H9 (cell line): ENCODE measurements around the gene NR0B1. TPM values are rescaled to one million over a fixed set of nuclear protein-coding genes. Genes with fewer than 3 reads are reported as not detected.

Source experiments
- DNase-seq: peaks from one replicate; pipeline ENCODE4 v3.0.0-alpha.2; 2017
- H2AFZ ChIP-seq: one replicate; pipeline ENCODE4 v1.6.1; 2013; ENCODE audit warnings: mild to moderate bottlenecking, low read length, control low read depth, moderate library complexity
- H2AK5ac ChIP-seq: 2 replicates; pipeline ENCODE4 v1.6.1; 2013; ENCODE audit warnings: low read length, control low read depth, mixed read lengths; ENCODE audit not compliant: insufficient read length
- H2BK120ac ChIP-seq: one replicate; pipeline ENCODE4 v1.6.1; 2013; ENCODE audit warnings: low read depth, mild to moderate bottlenecking, low read length, control low read depth, inconsistent platforms; ENCODE audit not compliant: poor library complexity, severe bottlenecking
- H2BK12ac ChIP-seq: 2 replicates; pipeline ENCODE4 v1.6.1; 2013; ENCODE audit warnings: low read length, control low read depth, mixed read lengths, low read depth; ENCODE audit not compliant: insufficient read length
- H2BK15ac ChIP-seq: 2 replicates; pipeline ENCODE4 v1.6.1; 2013; ENCODE audit warnings: low read depth, low read length, control low read depth
- H2BK20ac ChIP-seq: one replicate; pipeline ENCODE4 v1.6.1; 2013; ENCODE audit warnings: low read depth, mild to moderate bottlenecking, low read length, control low read depth, inconsistent platforms; ENCODE audit not compliant: poor library complexity, severe bottlenecking
- H2BK5ac ChIP-seq: 2 replicates; pipeline ENCODE4 v1.6.1; 2013; ENCODE audit warnings: low read length, control low read depth, mixed read lengths; ENCODE audit not compliant: insufficient read length
- H3K14ac ChIP-seq: 2 replicates; pipeline ENCODE4 v1.6.1; 2013; ENCODE audit warnings: low read length, control low read depth; ENCODE audit not compliant: insufficient read depth
- H3K18ac ChIP-seq: 2 replicates; pipeline ENCODE4 v1.6.1; 2013; ENCODE audit warnings: low read depth, mild to moderate bottlenecking, mixed read lengths, low read length, control low read depth; ENCODE audit not compliant: insufficient read length
- H3K23ac ChIP-seq: 2 replicates; pipeline ENCODE4 v1.6.1; 2013; ENCODE audit warnings: low read length, control low read depth, mixed read lengths, low read depth; ENCODE audit not compliant: insufficient read length
- H3K23me2 ChIP-seq: 2 replicates; pipeline ENCODE4 v1.6.1; 2013; ENCODE audit warnings: low read depth, mild to moderate bottlenecking, mixed read lengths, low read length, control low read depth; ENCODE audit not compliant: insufficient read length, poor library complexity, severe bottlenecking
- H3K27ac ChIP-seq: 2 replicates; pipeline ENCODE4 v1.5.1; 2013; ENCODE audit warnings: low read length, control low read depth, mixed read lengths, low read depth; ENCODE audit not compliant: insufficient read length
- H3K27me3 ChIP-seq: 2 replicates; pipeline ENCODE4 v1.6.1; 2013; ENCODE audit warnings: low read length, control low read depth, inconsistent platforms; ENCODE audit not compliant: insufficient read depth
- H3K4ac ChIP-seq: 2 replicates; pipeline ENCODE4 v1.6.1; 2013; ENCODE audit warnings: low read depth, mild to moderate bottlenecking, control low read depth, inconsistent platforms, low read length, moderate library complexity
- H3K4me1 ChIP-seq: 2 replicates; pipeline ENCODE4 v1.6.1; 2013; ENCODE audit warnings: low read length, control low read depth, inconsistent platforms; ENCODE audit not compliant: insufficient read depth
- H3K4me2 ChIP-seq: 2 replicates; pipeline ENCODE4 v1.6.1; 2013; ENCODE audit warnings: low read length, control low read depth, mixed read lengths; ENCODE audit not compliant: insufficient read length, insufficient read depth
- H3K56ac ChIP-seq: 2 replicates; pipeline ENCODE4 v1.6.1; 2013; ENCODE audit warnings: low read depth, mild to moderate bottlenecking, mixed read lengths, low read length, control low read depth; ENCODE audit not compliant: insufficient read length
- H3K79me1 ChIP-seq: 2 replicates; pipeline ENCODE4 v1.6.1; 2013; ENCODE audit warnings: low read depth, mild to moderate bottlenecking, moderate library complexity, low read length, control low read depth, inconsistent platforms; ENCODE audit not compliant: insufficient read depth, poor library complexity, severe bottlenecking
- H3K79me2 ChIP-seq: 2 replicates; pipeline ENCODE4 v1.6.1; 2013; ENCODE audit warnings: low read length, control low read depth, inconsistent platforms; ENCODE audit not compliant: insufficient read depth
- H3K9ac ChIP-seq: 2 replicates; pipeline ENCODE4 v1.6.1; 2013; ENCODE audit warnings: low read length, control low read depth, mixed read lengths; ENCODE audit not compliant: insufficient read length; ENCODE audit errors: extremely low read depth
- H3K9me3 ChIP-seq: one replicate; pipeline ENCODE4 v1.6.1; 2013; ENCODE audit warnings: low read depth, low read length, inconsistent platforms; ENCODE audit not compliant: control insufficient read depth
- H3T11ph ChIP-seq: one replicate; pipeline ENCODE4 v1.6.1; 2013; ENCODE audit warnings: mild to moderate bottlenecking, low read length, control low read depth, inconsistent platforms
- H4K20me1 ChIP-seq: one replicate; pipeline ENCODE4 v1.6.1; 2013; ENCODE audit not compliant: control insufficient read depth, insufficient read length, insufficient read depth
- H4K5ac ChIP-seq: 2 replicates; pipeline ENCODE4 v1.6.1; 2013; ENCODE audit warnings: low read depth, mild to moderate bottlenecking, mixed read lengths, low read length, control low read depth; ENCODE audit not compliant: insufficient read length
- H4K8ac ChIP-seq: replicated peaks from 2 replicates; pipeline ENCODE4 v1.6.1; 2013; ENCODE audit warnings: low read length, control low read depth, mixed read lengths, low read depth; ENCODE audit not compliant: insufficient read length
- H4K91ac ChIP-seq: 2 replicates; pipeline ENCODE4 v1.6.1; 2013; ENCODE audit warnings: low read depth, mild to moderate bottlenecking, moderate library complexity, mixed read lengths, low read length, control low read depth; ENCODE audit not compliant: insufficient read length
- H3K27ac Mint-ChIP-seq, 3 experiments: 2 replicates in 2 of 3; 3 replicates in 1 of 3; pipeline ENCODE4 v1.8.0; 2020 to 2021; ENCODE audit warnings: mixed read lengths in 3 of 3, mild to moderate bottlenecking in 1 of 3, moderate library complexity in 1 of 3
- H3K27me3 Mint-ChIP-seq: 2 replicates; pipeline ENCODE4 v1.8.0; 2021; ENCODE audit warnings: low read depth, mild to moderate bottlenecking, moderate library complexity, mixed read lengths
- H3K36me3 Mint-ChIP-seq, 3 experiments: 2 replicates in 2 of 3; 3 replicates in 1 of 3; pipeline ENCODE4 v1.8.0; 2020 to 2021; ENCODE audit warnings: low read depth in 3 of 3, mixed read lengths in 3 of 3; ENCODE audit not compliant: insufficient read depth in 1 of 3
- H3K4me1 Mint-ChIP-seq, 2 experiments: 2 replicates each; pipeline ENCODE4 v1.8.0; 2020; ENCODE audit warnings: mixed read lengths in 2 of 2
- H3K4me3 Mint-ChIP-seq, 2 experiments: 2 replicates in 1 of 2; 3 replicates in 1 of 2; pipeline ENCODE4 v1.8.0; 2020 to 2021; ENCODE audit warnings: mild to moderate bottlenecking in 2 of 2, mixed read lengths in 2 of 2, moderate library complexity in 1 of 2
- H3K9me3 Mint-ChIP-seq, 2 experiments: 2 replicates in 1 of 2; 3 replicates in 1 of 2; pipeline ENCODE4 v1.8.0; 2020; ENCODE audit warnings: mild to moderate bottlenecking in 2 of 2, mixed read lengths in 2 of 2, moderate library complexity in 1 of 2
- WGBS: extraction: QIAGEN DNeasy Blood & Tissue Kit; methylation state at CpG from one replicate; pipeline ENCODE4 v1.1.7; 2013; ENCODE audit warnings: missing lambda C conversion rate, low lambda C conversion rate, mixed read lengths; ENCODE audit not compliant: insufficient read length; ENCODE audit errors: extremely low coverage; 5-methylcytosine and 5-hydroxymethylcytosine counted together
- long read RNA-seq: library from polyadenylated mRNA; unstranded; transcript quantifications from one replicate; pipeline ENCODE4 v2.0.0, GENCODE V29; 2020
- total RNA-seq: library from RNA; stranded (reverse); gene quantifications from 2 replicates; pipeline ENCODE4 v1.2.1, GENCODE V29; 2021
- TF ChIP-seq, protein P1 (sequence below): fragments of 200-600 bp; sonication (generic); conservative IDR thresholded peaks from 3 replicates; pipeline ENCODE4 v1.8.0; 2021; ENCODE audit warnings: antibody characterized with exemption, mild to moderate bottlenecking

The NR0B1 gene, protein sequence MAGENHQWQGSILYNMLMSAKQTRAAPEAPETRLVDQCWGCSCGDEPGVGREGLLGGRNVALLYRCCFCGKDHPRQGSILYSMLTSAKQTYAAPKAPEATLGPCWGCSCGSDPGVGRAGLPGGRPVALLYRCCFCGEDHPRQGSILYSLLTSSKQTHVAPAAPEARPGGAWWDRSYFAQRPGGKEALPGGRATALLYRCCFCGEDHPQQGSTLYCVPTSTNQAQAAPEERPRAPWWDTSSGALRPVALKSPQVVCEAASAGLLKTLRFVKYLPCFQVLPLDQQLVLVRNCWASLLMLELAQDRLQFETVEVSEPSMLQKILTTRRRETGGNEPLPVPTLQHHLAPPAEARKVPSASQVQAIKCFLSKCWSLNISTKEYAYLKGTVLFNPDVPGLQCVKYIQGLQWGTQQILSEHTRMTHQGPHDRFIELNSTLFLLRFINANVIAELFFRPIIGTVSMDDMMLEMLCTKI
- total RNA-seq = 0.18 TPM in 1 of 2 replicates, not detected in the other
- long read RNA-seq, partial matches to known transcripts = 0 of 1 reads
- long read RNA-seq, other reads (novel, unspliced or antisense) = 0 of 1 reads

DNA sequence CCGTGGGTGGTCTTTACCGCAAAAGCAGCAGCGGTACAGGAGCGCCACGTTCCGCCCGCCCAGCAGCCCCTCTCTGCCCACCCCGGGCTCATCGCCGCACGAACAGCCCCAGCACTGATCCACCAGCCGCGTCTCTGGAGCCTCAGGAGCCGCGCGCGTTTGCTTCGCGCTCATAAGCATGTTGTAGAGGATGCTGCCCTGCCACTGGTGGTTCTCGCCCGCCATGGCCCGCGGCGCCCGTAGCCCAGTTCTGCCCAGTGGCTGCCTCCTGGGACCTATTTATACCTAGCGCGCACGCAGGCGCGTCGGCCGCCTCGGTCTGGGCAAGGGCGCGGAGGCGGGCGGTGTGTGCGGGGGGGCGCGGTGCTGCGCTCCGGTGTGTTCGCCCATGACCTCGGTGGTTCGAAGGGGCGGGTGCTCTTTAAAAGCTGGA, at the start of gene NR0B1:
Gene NR0B1 (minus strand): TSS at position 252 of the 433 bp plus-strand sequence. CDS start 27 bp downstream, at position 225.
- H3K4me1 Mint-ChIP-seq = peaks cover 0 to 2% of the 10 kb centered on the region in 2 experiments; a peak in 1 of 4 replicates
- peaks cover 0 to 3% (median 0%) of the 10 kb centered on the region in 3 experiments; a peak in 1 of 7 replicates for H3K36me3 Mint-ChIP-seq
- H3K9me3 Mint-ChIP-seq = peaks cover 0 to 48% of the 10 kb centered on the region in 2 experiments; a peak in 4 of 5 replicates
- H3K27me3 Mint-ChIP-seq = peaks cover 63% of the 10 kb centered on the region
- no peak within 1 kb of the TSS for H3K27ac Mint-ChIP-seq
- peaks cover 5% of the 10 kb centered on the region for H3K23me2 ChIP-seq
- H2BK15ac ChIP-seq = no peak within 1 kb of the TSS
- H3K14ac ChIP-seq = no peak within 1 kb of the TSS; the same call in 1 of the 2 replicates
- no peaks in the 10 kb centered on the region for H3K79me2 ChIP-seq
- H3K27me3 ChIP-seq = peaks cover 9% of the 10 kb centered on the region; the same call in 1 of the 2 replicates
- no peaks in the 10 kb centered on the region for H3K9me3 ChIP-seq
- H2BK12ac ChIP-seq = no peak within 1 kb of the TSS
- no peaks in the 10 kb centered on the region for H3K79me1 ChIP-seq
- H3K4me1 ChIP-seq = no peaks in the 10 kb centered on the region
- no peak within 1 kb of the TSS for H4K91ac ChIP-seq
- no peak within 1 kb of the TSS for H2AK5ac ChIP-seq
- peak; percentile 34 for DNase-seq
- no peak within 1 kb of the TSS for H3T11ph ChIP-seq
- H3K4me3 Mint-ChIP-seq = peak within 1 kb of the TSS; percentile 53 to 75
- no peak within 1 kb of the TSS for H3K56ac ChIP-seq
- no peak within 1 kb of the TSS for H3K9ac ChIP-seq
- H3K27ac ChIP-seq = no peak within 1 kb of the TSS
- H3K4ac ChIP-seq = no peak within 1 kb of the TSS
- H2AFZ ChIP-seq = no peak within 1 kb of the TSS
- H2BK20ac ChIP-seq = no peak within 1 kb of the TSS
- TF ChIP-seq, protein P1, sequence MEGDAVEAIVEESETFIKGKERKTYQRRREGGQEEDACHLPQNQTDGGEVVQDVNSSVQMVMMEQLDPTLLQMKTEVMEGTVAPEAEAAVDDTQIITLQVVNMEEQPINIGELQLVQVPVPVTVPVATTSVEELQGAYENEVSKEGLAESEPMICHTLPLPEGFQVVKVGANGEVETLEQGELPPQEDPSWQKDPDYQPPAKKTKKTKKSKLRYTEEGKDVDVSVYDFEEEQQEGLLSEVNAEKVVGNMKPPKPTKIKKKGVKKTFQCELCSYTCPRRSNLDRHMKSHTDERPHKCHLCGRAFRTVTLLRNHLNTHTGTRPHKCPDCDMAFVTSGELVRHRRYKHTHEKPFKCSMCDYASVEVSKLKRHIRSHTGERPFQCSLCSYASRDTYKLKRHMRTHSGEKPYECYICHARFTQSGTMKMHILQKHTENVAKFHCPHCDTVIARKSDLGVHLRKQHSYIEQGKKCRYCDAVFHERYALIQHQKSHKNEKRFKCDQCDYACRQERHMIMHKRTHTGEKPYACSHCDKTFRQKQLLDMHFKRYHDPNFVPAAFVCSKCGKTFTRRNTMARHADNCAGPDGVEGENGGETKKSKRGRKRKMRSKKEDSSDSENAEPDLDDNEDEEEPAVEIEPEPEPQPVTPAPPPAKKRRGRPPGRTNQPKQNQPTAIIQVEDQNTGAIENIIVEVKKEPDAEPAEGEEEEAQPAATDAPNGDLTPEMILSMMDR = no peak
- H3K4me2 ChIP-seq = peak within 1 kb of the TSS; percentile 49
- H3K23ac ChIP-seq = no peak within 1 kb of the TSS
- H3K18ac ChIP-seq = no peak within 1 kb of the TSS
- no peak within 1 kb of the TSS for H2BK5ac ChIP-seq
- WGBS = no CpG with 5 or more reads among the region's 46 CpGs
- no peak within 1 kb of the TSS for H4K5ac ChIP-seq
- no peaks in the 10 kb centered on the region for H4K20me1 ChIP-seq
- H2BK120ac ChIP-seq = no peak within 1 kb of the TSS
- no peak within 1 kb of the TSS for H4K8ac ChIP-seq
